Stimulated activated CD4-positive, alpha-beta T cell treated with anti-CD3 and anti-CD28 coated beads, Interleukin-12 subunit alpha, Interleukin-12 subunit beta, amount 100 ng/mL, for 4 hours (primary cell): ENCODE measurements around the gene LSM3.
A peak's percentile ranks its signal among the peaks of the same experiment; 100 is the strongest.

Source experiments
- DNase-seq: peaks from one replicate; pipeline ENCODE4 v3.0.0-alpha.2; 2020

LSM3 gene

DNA sequence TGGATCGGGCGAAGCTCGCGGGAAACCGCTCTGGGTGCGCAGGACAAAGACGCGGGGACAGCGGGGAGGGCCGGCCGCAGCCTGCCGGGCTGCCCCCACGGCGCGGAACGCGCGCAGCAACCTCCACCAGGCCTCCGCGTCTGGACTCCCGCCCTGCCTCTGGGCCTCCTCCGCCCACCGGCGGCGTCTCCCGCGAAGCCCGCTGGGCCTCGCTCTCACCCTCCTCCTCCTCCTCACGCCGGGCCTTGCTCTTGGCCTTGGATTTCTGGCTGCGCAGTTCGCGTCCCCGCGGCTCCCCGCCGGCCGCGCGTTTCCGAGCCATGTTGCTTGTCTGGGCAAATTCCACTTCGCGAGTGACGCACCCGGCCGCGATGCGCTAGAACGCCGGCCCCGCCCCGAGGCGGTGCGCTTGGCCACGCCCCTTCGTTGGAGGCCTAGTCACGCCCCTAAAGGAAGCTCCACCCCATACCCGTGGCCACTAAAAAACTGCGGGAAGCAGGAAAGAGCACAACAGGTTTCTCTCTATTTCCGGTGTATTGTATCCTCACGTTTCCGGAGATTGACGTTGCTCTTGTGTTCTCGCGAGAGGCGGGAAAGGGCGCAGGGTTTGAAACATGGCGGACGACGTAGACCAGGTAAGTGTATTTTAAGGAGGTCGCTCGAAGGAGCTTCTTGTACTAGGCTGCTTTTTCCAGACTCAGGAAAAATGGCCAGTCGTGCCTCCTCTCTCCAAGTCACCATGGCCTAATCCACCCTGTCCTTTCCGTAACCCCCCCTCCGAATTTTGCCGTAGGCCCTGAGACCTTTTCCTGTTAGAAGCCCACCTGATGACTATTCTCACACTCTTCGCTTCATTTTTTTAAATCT is at the start of gene LSM3, which contains the start of gene XPC:
LSM3 (plus strand) TSS at position 571 of the 867 bp plus-strand sequence; CDS start at position 615, 44 bp downstream.
XPC (minus strand) TSS at position 355 of the 867 bp plus-strand sequence; CDS start at position 322, 33 bp downstream.
- peak; percentile 95 for DNase-seq

- no peak for DNase-seq
These were observed 49.3 kb upstream of the LSM3 start for GRCh38 chr3:14129296-14129695.

DNA sequence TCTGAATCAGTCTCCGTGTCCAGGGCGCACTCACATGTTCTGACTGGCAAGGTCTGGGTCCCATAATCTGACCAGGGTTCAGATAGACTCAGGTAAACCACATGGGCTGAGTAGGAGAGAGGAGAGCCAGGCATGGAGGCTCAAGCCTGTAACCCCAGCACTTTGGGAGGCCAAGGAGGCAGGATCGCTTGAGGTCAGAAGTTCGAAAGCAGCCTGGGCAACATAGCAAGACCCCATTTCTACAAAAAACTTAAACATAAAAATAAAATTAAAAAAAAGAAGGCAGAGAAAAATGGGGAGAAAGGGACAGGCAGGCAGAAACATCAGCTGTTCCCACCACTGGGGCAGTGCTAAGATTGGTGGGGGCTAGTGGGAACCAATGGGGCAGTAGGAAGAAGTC is 48.4 kb upstream of the LSM3 start:
- no peak for DNase-seq

DNA sequence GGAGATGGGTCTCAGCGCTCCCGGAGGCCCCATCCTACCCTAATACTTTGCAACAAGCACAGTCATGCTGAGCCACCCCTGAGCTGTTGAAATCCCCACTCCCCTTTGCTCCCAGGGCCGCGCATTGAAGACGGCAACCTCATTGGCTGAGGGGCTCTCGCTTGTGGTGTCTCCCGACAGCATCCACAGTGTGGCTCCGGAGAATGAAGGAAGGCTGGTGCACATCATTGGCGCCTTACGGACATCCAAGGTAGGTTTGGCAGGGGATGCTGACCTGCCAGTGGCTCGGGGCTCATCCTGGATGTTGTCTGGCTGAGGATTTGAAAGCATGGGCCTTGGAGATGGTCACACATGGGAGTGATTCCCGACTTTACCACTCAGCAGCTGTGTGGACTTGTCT is 47.9 kb upstream of the LSM3 start:
- no peak for DNase-seq

- no peak for DNase-seq
These were observed 47.5 kb upstream of the LSM3 start for GRCh38 chr3:14131134-14131533.

DNA sequence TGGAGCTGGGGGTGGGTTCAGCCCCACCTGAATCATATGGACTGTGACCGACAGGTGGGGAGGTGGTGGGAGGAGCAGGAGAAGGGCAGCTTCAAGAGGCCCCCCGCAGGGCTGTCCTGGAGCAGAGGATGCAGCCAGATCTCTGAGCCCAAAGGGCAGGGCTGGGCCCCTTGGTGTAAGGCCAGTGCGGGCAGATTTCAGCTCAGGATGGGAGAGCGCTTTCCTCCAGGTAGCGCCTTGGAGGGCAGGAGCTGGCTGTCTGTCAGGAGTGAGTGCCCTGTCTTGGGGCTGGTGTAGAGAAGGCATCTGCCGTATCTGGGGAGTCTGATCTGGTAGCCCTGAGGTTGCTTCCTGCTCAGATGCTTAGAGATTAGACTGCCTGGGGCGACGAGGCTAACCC is 46.5 kb upstream of the LSM3 start:
- no peak for DNase-seq

DNA sequence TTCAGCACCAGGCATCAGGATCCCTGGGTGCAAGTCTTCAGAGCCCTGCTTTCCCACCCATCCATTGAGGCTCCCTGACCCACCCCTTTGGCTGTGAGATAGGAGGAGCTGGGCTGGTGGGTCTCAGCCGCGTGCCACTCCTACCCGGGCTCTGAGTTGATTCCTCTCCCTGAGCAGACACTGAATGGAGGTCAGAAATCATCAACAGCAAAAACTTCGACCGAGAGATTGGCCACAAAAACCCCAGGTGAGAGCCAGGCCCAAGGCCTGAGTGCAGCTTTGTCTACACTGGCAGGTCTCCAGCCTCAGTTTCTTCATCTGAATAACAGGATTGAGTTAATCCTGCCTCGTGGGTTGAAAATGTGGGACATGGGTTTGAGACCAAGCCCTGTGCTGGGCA is 45.9 kb upstream of the LSM3 start:
- no peak for DNase-seq

- DNase-seq, result no peak
These were observed 45.3 kb upstream of the LSM3 start for GRCh38 chr3:14133188-14133800.

- DNase-seq, result no peak
These were observed 44.7 kb upstream of the LSM3 start for GRCh38 chr3:14133876-14134275.

DNA sequence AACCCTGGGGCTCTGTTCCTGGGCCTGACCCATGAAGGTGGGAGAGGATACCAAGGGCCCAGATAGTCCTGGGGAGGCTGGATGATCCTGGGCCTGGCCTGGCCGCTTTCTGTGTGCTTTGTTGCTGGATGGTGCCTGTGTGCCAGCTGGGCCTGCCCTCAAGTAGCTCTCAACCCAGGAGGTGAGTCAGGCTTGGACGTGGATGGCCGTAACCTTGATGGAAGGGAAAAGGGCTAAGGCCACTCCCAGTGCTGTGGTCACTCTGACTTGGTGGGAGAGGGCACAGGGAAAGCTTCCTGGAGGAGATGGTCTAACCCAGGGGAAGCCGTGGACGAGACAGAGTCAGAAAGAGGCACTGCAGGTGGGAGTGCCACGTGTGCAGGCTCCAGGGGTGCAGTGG is 44.3 kb upstream of the LSM3 start:
- no peak for DNase-seq

DNA sequence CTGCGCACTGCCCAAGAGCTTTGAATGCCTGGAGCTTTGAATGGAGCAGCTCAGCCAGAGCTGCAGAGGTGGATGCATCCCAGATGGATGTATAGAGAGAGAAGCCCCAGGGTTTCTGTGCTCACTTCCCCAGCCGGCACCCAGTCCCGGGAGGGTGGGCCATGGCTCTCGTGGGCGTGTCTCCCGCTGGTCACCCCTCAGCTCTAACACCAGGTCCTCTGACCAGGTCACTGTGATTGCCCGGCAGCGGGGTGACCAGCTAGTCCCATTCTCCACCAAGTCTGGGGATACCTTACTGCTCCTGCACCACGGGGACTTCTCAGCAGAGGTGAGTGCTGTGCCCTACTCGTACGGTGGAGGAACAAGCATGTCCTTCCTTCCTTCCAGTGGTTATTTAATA is 43.0 kb upstream of the LSM3 start:
- DNase-seq, result no peak

DNA sequence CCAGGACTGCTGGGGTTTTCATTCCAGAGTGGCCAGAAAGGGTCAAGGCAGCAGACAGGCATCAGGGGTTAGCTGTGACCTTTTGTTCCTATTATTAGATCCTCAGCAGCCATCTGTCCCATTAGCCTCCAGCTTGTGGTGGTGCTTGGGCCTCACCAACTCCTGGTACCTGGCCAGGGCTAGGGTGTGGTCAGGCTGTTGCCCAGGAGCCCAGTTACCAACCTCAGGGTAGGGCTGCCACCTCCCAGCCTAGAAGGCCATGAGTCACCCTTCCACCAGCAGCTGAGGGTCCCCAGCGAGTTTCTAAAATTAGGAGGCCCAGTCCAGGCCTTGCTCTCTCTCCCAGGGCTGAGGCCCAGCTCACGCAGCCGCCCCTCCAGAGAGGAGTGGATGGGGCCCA is 41.6 kb upstream of the LSM3 start:
- no peak for DNase-seq

- no peak for DNase-seq
These were observed 41.2 kb upstream of the LSM3 start for GRCh38 chr3:14137445-14137844.

DNA sequence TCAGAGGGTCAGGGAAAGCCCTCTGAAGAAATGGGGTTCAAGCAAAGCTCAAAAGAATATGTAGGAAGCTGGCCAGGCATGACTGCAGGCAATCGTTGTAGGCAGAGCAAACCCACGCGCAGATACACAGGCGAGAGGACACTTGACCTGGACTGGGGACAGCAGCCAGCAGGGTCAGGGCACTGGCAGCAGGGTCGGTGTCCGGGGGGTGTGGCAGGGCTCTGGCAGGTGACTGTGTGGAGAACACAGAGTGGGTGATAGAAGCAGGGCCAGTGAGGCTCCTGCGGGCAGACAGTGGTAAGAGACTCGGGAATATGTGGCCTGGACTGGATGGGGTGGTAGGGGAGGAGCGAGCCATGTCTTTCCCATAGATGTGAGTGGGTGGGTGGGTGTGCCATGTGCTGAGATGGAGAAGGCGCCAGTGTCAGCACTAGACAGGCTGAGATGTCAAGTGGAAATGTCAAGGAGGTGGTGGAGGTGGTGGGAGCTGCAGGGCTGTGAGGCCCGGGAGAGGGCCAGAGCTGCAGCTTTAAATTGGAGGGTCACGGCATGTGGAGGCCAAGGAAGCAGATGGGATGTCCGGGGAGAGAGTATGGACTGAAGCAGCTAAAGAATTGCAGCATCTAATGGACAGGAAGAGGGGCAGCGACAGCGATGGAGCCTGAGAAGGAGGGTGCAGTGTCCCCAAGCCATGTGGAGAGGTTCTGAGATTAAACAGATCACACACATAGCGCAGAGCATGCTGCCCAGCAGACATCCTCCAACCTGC is 40.3 kb upstream of the LSM3 start:
- no peak for DNase-seq

DNA sequence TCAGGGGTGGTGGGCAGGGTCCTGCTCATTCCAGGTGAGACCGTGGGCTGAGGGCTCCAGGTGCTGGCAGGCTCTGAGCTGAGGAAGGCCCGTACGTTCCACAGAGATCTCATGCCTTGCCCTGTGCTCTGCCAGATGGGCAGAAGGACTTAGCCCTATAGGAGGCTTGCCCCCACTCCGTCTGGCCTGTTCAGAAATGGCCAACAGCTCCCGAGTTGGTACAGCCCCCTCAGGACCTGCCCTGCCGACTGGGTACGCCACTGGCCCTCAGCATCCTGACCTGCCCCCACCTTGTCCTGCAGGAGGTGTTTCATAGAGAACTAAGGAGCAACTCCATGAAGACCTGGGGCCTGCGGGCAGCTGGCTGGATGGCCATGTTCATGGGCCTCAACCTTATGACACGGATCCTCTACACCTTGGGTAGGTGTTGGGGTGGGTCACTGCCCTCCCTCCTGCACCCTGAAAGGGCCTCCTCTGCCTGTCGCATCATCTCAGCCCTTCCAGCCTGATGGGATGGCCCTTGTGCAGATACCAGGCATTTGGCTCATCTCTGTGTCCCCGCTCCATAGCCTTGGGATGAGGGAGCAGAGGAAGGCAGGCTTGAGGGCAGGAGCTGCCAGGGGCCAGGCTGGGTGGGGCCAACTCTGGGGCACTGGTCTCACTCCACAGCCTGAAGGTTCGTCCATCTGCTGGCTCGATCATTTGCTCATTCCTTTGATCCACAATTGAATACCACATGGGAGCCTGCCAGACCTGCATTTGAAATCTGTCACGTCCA is 39.5 kb upstream of the LSM3 start:
- DNase-seq, result no peak

DNA sequence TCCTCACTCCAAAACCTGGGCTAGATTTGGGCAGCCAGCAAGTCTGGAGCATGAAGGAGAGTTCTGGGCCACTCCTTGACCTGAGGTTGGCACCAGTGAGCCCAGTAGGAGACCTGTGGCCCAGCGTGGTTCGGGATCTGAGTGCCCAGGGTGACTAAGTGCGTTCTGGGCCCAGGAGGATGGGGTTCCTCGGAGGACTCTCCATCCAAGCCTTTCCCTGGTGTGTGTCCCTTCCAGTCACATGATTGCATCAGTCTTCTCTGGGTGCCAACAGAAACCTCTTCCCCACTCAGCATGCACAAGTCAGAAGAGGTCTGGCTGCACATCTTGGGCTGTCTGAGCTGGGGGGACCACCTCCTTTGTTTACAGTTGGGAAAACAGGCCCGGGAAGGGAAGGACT is 38.8 kb upstream of the LSM3 start:
- DNase-seq, result no peak

GRCh38 chr3:14140668-14141067 is 37.9 kb upstream of the LSM3 start:
- no peak for DNase-seq

- no peak for DNase-seq
These were observed 37.5 kb upstream of the LSM3 start for GRCh38 chr3:14141144-14141543.

DNA sequence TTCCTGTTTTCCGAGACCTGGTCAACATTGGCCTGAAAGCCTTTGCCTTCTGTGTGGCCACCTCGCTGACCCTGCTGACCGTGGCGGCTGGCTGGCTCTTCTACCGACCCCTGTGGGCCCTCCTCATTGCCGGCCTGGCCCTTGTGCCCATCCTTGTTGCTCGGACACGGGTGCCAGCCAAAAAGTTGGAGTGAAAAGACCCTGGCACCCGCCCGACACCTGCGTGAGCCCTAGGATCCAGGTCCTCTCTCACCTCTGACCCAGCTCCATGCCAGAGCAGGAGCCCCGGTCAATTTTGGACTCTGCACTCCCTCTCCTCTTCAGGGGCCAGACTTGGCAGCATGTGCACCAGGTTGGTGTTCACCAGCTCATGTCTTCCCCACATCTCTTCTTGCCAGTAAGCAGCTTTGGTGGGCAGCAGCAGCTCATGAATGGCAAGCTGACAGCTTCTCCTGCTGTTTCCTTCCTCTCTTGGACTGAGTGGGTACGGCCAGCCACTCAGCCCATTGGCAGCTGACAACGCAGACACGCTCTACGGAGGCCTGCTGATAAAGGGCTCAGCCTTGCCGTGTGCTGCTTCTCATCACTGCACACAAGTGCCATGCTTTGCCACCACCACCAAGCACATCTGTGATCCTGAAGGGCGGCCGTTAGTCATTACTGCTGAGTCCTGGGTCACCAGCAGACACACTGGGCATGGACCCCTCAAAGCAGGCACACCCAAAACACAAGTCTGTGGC is 36.8 kb upstream of the LSM3 start:
- DNase-seq, result no peak

- peak; percentile 34 for DNase-seq
These were observed 35.9 kb upstream of the LSM3 start for GRCh38 chr3:14142567-14143270.
